Loucy (cell line): ENCODE measurements around the gene JDP2.

Source experiments
- H2AFZ ChIP-seq: fragments of 200-600 bp; sonication (generic); 2 replicates; pipeline ENCODE4 v1.6.0; 2016; ENCODE audit warnings: antibody characterized with exemption, mild to moderate bottlenecking, low read length, moderate library complexity
- H3F3A ChIP-seq: fragments of 200-600 bp; 2 replicates; pipeline ENCODE4 v1.6.0; 2016; ENCODE audit warnings: antibody characterized with exemption, low read depth, mild to moderate bottlenecking
- H3K27me3 ChIP-seq: fragments of 200-600 bp; sonication (generic); 2 replicates; pipeline ENCODE4 v1.6.1; 2014; ENCODE audit warnings: low read length, mild to moderate bottlenecking; ENCODE audit not compliant: insufficient read depth, poor library complexity, severe bottlenecking
- H3K36me3 ChIP-seq: fragments of 200-600 bp; sonication (generic); 2 replicates; pipeline ENCODE4 v1.6.1; 2016; ENCODE audit warnings: low read length; ENCODE audit not compliant: insufficient read depth
- H3K4me1 ChIP-seq: fragments of 200-600 bp; sonication (generic); 2 replicates; pipeline ENCODE4 v1.5.1; 2014; ENCODE audit warnings: low read length, mild to moderate bottlenecking; ENCODE audit not compliant: insufficient read depth, poor library complexity, severe bottlenecking
- H3K4me2 ChIP-seq: fragments of 200-600 bp; sonication (generic); 2 replicates; pipeline ENCODE4 v1.6.0; 2014; ENCODE audit warnings: antibody characterized with exemption, low read length, low read depth, mild to moderate bottlenecking; ENCODE audit not compliant: poor library complexity, severe bottlenecking
- H3K4me3 ChIP-seq: fragments of 200-600 bp; sonication (generic); 2 replicates; pipeline ENCODE4 v1.5.1; 2014; ENCODE audit warnings: low read length, mild to moderate bottlenecking, mixed read lengths; ENCODE audit not compliant: poor library complexity, severe bottlenecking
- H3K79me2 ChIP-seq: fragments of 200-600 bp; sonication (generic); 2 replicates; pipeline ENCODE4 v1.6.1; 2014; ENCODE audit warnings: low read length; ENCODE audit not compliant: insufficient read depth
- H3K9ac ChIP-seq: fragments of 200-600 bp; sonication (generic); 2 replicates; pipeline ENCODE4 v1.6.0; 2014; ENCODE audit warnings: mild to moderate bottlenecking, low read depth, low read length, moderate library complexity; ENCODE audit not compliant: poor library complexity, severe bottlenecking
- H3K9me2 ChIP-seq: fragments of 200-600 bp; sonication (generic); replicated peaks from 2 replicates; pipeline ENCODE4 v1.6.1; 2016; ENCODE audit warnings: low read depth, low read length, mixed read lengths
- H3K9me3 ChIP-seq: fragments of 200-600 bp; sonication (generic); 2 replicates; pipeline ENCODE4 v1.6.1; 2014; ENCODE audit warnings: mild to moderate bottlenecking, antibody characterized with exemption, low read length, low read depth; ENCODE audit not compliant: insufficient read depth
- H4K20me1 ChIP-seq: fragments of 200-600 bp; sonication (generic); 2 replicates; pipeline ENCODE4 v1.6.0; 2014; ENCODE audit warnings: antibody characterized with exemption, low read length, mild to moderate bottlenecking; ENCODE audit not compliant: insufficient read depth, poor library complexity, severe bottlenecking
- EZH2phosphoT487 ChIP-seq: fragments of 200-600 bp; IDR thresholded peaks from 2 replicates; pipeline ENCODE4 v1.6.1; 2018; ENCODE audit warnings: antibody characterized with exemption, mild to moderate bottlenecking, moderate library complexity, borderline replicate concordance
- TF ChIP-seq, protein P1 (sequence below): fragments of 200-600 bp; sonication (generic); conservative IDR thresholded peaks from 2 replicates; pipeline ENCODE4 v1.5.1; 2014; ENCODE audit warnings: mild to moderate bottlenecking, antibody characterized with exemption, low read length

Gene JDP2

DNA sequence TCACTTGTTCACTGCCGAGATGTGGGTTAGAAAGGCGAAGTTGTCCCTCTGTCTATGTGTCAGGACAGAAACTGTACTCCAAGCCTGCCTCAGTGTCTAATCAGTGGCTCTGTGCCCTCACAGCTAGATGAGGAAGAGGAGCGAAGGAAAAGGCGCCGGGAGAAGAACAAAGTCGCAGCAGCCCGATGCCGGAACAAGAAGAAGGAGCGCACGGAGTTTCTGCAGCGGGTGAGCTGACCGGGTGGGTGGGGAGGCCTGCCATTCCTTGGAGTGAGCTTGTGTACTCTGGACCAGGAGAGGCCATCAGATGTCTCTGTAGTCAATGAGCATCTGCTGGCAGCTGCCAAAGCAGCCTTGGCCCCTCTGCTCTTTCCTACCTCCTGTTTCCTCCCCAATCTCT is 33.5 kb downstream of the JDP2 start:
- Histone ChIP-seq H3K79me2 (peaks cover 28% of the 10 kb centered on the region; the same call in 1 of the 2 replicates), H3K4me3 (no peak overlapping the region), H3K27me3 (no peaks in the 10 kb centered on the region), H4K20me1 (no peaks in the 10 kb centered on the region), H3K9me3 (no peaks in the 10 kb centered on the region), H2AFZ (no peak overlapping the region), H3F3A (0 out of 2 replicates have a peak, but pooled peaks cover 4% of the 10 kb centered on the region), H3K9me2 (no peaks in the 10 kb centered on the region), H3K4me1 (peaks cover 64% of the 10 kb centered on the region), H3K36me3 (peaks cover 17% of the 10 kb centered on the region; the same call in 1 of the 2 replicates), H3K9ac (peak overlapping the region; percentile 77), H3K4me2 (no peak overlapping the region)
- no peak for TF ChIP-seq EZH2phosphoT487
- TF ChIP-seq, protein P1, sequence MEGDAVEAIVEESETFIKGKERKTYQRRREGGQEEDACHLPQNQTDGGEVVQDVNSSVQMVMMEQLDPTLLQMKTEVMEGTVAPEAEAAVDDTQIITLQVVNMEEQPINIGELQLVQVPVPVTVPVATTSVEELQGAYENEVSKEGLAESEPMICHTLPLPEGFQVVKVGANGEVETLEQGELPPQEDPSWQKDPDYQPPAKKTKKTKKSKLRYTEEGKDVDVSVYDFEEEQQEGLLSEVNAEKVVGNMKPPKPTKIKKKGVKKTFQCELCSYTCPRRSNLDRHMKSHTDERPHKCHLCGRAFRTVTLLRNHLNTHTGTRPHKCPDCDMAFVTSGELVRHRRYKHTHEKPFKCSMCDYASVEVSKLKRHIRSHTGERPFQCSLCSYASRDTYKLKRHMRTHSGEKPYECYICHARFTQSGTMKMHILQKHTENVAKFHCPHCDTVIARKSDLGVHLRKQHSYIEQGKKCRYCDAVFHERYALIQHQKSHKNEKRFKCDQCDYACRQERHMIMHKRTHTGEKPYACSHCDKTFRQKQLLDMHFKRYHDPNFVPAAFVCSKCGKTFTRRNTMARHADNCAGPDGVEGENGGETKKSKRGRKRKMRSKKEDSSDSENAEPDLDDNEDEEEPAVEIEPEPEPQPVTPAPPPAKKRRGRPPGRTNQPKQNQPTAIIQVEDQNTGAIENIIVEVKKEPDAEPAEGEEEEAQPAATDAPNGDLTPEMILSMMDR, result no peak

DNA sequence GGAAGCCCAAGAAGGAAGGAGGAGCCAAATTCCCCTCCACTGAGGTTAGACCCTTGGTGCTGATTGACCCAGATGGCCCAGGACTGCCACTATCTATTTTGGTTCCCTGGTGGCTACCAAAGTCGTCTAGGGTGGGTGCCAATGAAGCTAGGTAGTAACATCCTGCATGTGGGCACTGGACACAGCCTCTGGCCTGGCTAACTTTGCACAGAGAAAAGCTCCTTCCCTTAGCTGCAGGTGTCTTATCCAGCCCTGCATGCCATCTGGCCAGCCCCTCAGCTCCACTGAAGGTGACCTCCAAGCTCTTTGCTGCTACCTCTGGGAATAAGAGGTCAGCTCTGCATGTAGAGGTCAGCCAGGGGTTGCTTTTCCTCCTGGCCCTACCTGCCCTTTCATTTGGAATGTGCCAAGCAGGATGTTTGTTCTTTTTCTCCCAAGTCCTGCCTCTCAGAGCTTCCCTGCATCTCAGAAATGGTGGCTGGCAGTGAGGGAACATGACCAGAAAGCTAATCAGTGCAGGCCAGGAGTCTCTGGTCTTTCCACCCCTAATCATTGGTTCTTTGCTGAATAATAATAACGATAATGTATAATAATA is 34.0 kb downstream of the JDP2 start:
- H4K20me1 ChIP-seq, result no peaks in the 10 kb centered on the region
- H2AFZ ChIP-seq, result no peak overlapping the region
- H3K9me2 ChIP-seq, result no peaks in the 10 kb centered on the region
- H3K4me3 ChIP-seq, result no peak overlapping the region
- peaks cover 64% of the 10 kb centered on the region for H3K4me1 ChIP-seq
- 0 out of 2 replicates have a peak, but pooled peaks cover 4% of the 10 kb centered on the region for H3F3A ChIP-seq
- peaks cover 23% of the 10 kb centered on the region; the same call in 1 of the 2 replicates for H3K79me2 ChIP-seq
- no peaks in the 10 kb centered on the region for H3K27me3 ChIP-seq
- TF ChIP-seq, protein P1, result no peak
- no peak for TF ChIP-seq EZH2phosphoT487
- H3K36me3 ChIP-seq, result peaks cover 17% of the 10 kb centered on the region; the same call in 1 of the 2 replicates
- H3K4me2 ChIP-seq, result no peak overlapping the region
- H3K9ac ChIP-seq, result peak overlapping the region; percentile 5
- H3K9me3 ChIP-seq, result no peaks in the 10 kb centered on the region

DNA sequence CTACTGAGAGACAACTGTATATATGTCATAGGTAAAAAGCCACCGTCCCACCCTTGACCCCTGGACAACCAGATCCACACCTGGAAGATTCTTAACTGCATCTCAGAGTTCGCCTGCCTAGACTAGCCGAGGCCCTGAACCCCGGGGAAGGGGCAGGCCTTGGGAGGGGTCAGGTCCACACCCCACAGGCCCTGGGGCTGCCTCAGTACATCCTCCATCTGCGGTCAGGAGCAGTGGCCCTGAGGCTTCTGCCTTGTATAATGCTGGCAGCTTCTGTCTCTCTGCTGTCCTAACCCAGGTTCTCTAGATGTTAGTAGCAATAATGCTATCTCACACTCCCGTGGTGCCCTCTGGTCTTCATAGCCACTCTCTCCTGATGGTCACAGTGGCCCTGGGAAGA is 36.8 kb downstream of the JDP2 start:
- Histone ChIP-seq H3K27me3 (no peaks in the 10 kb centered on the region), H3K4me1 (peaks cover 37% of the 10 kb centered on the region), H2AFZ (no peak overlapping the region), H3K4me3 (no peak overlapping the region), H3K9ac (no peak overlapping the region), H3F3A (no peaks in the 10 kb centered on the region), H3K79me2 (peaks cover 6% of the 10 kb centered on the region; the same call in 1 of the 2 replicates), H4K20me1 (no peaks in the 10 kb centered on the region), H3K9me3 (no peaks in the 10 kb centered on the region), H3K9me2 (no peaks in the 10 kb centered on the region), H3K4me2 (no peak overlapping the region), H3K36me3 (peaks cover 32% of the 10 kb centered on the region; the same call in 1 of the 2 replicates)
- TF ChIP-seq EZH2phosphoT487, result no peak
- TF ChIP-seq, protein P1, result no peak
